Mesendoderm (in vitro differentiated cells): ENCODE measurements around the gene ETV2.

Source experiments
- DNase-seq: peaks from one replicate; pipeline ENCODE4 v3.0.0; 2013
- H2AK5ac ChIP-seq: 2 replicates; pipeline ENCODE4 v1.6.1; 2013; ENCODE audit warnings: low read length, inconsistent platforms
- H2BK120ac ChIP-seq: 2 replicates; pipeline ENCODE4 v1.6.1; 2013; ENCODE audit warnings: low read depth, mild to moderate bottlenecking, low read length, moderate library complexity, mixed read lengths
- H2BK15ac ChIP-seq: replicated peaks from 2 replicates; pipeline ENCODE4 v1.6.1; 2013; ENCODE audit warnings: low read depth, mild to moderate bottlenecking, moderate library complexity
- H2BK5ac ChIP-seq: 2 replicates; pipeline ENCODE4 v1.6.1; 2013; ENCODE audit warnings: low read length, inconsistent platforms
- H3K18ac ChIP-seq: 2 replicates; pipeline ENCODE4 v1.6.1; 2013; ENCODE audit warnings: mild to moderate bottlenecking, low read length, mixed read lengths
- H3K23ac ChIP-seq: one replicate; pipeline ENCODE4 v1.6.1; 2013; ENCODE audit warnings: low read length
- H3K27ac ChIP-seq: 2 replicates; pipeline ENCODE4 v1.5.1; 2013; ENCODE audit warnings: low read depth, mild to moderate bottlenecking, inconsistent platforms, low read length, moderate library complexity
- H3K27me3 ChIP-seq: 2 replicates; pipeline ENCODE4 v1.6.1; 2013; ENCODE audit warnings: low read length, control low read depth, mild to moderate bottlenecking, inconsistent platforms; ENCODE audit not compliant: insufficient read depth, poor library complexity
- H3K36me3 ChIP-seq: 2 replicates; pipeline ENCODE4 v1.6.1; 2013; ENCODE audit warnings: low read length, inconsistent platforms; ENCODE audit not compliant: control insufficient read depth, insufficient read depth
- H3K4ac ChIP-seq: one replicate; pipeline ENCODE4 v1.6.1; 2013; ENCODE audit warnings: low read depth, mild to moderate bottlenecking, low read length, moderate library complexity
- H3K4me1 ChIP-seq: 2 replicates; pipeline ENCODE4 v1.6.1; 2013; ENCODE audit warnings: low read depth, low read length, inconsistent platforms; ENCODE audit not compliant: control insufficient read depth
- H3K4me2 ChIP-seq: 2 replicates; pipeline ENCODE4 v1.6.1; 2013; ENCODE audit warnings: low read length
- H3K4me3 ChIP-seq: 2 replicates; pipeline ENCODE4 v1.5.1; 2013; ENCODE audit warnings: mild to moderate bottlenecking, low read length
- H3K56ac ChIP-seq: one replicate; pipeline ENCODE4 v1.6.1; 2013; ENCODE audit warnings: low read length
- H3K79me1 ChIP-seq: 2 replicates; pipeline ENCODE4 v1.6.1; 2013; ENCODE audit warnings: low read length, inconsistent platforms
- H3K79me2 ChIP-seq: 2 replicates; pipeline ENCODE4 v1.6.1; 2013; ENCODE audit warnings: mild to moderate bottlenecking, low read length; ENCODE audit not compliant: control insufficient read depth, insufficient read depth
- H3K9ac ChIP-seq: 2 replicates; pipeline ENCODE4 v1.6.1; 2013; ENCODE audit warnings: low read length, inconsistent platforms
- H4K5ac ChIP-seq: one replicate; pipeline ENCODE4 v1.6.1; 2013; ENCODE audit warnings: low read length
- H4K8ac ChIP-seq: one replicate; pipeline ENCODE4 v1.6.1; 2013; ENCODE audit warnings: low read depth, mild to moderate bottlenecking, control low read depth, low read length, moderate library complexity
- WGBS: extraction: QIAGEN DNeasy Blood & Tissue Kit; methylation state at CpG from one replicate; pipeline ENCODE4 v1.1.7; 2013; ENCODE audit warnings: low lambda C conversion rate, missing lambda C conversion rate; ENCODE audit not compliant: insufficient coverage; ENCODE audit errors: extremely low coverage; 5-methylcytosine and 5-hydroxymethylcytosine counted together

Gene ETV2

DNA sequence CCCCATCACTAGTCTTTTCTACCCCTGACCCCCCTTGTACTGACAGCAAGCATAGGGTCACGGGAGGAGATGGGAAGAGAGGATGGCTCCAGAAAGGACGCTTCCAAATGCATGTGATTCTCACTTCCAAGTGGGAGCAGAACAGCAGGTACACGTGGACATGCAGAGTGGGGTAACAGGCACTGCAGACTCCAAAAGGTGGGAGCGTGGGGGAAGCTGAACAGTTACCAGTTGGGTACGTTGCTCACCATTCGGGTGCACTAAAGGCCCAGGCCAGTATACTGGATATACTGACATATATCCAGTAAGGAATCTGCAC lies 2.3 kb upstream of the ETV2 start:
- no CpG with 5 or more reads among the region's 6 CpGs for WGBS
- no peak overlapping the region for H2BK15ac ChIP-seq
- H3K36me3 ChIP-seq = peaks cover 6% of the 10 kb centered on the region
- H3K27ac ChIP-seq = no peak overlapping the region
- H2AK5ac ChIP-seq = no peak overlapping the region
- no peak overlapping the region for H4K8ac ChIP-seq
- H3K9ac ChIP-seq = no peak overlapping the region
- H3K4ac ChIP-seq = no peak overlapping the region
- peak overlapping the region; percentile 49 for H3K56ac ChIP-seq
- no peak overlapping the region for H3K23ac ChIP-seq
- no peak overlapping the region for H2BK5ac ChIP-seq
- DNase-seq = no peak
- H3K79me1 ChIP-seq = no peaks in the 10 kb centered on the region
- H3K4me1 ChIP-seq = peaks cover 12% of the 10 kb centered on the region
- no peaks in the 10 kb centered on the region for H3K27me3 ChIP-seq
- H3K18ac ChIP-seq = no peak overlapping the region
- no peak overlapping the region for H3K4me3 ChIP-seq
- H3K4me2 ChIP-seq = no peak overlapping the region
- H3K79me2 ChIP-seq = no peaks in the 10 kb centered on the region
- H2BK120ac ChIP-seq = no peak overlapping the region
- H4K5ac ChIP-seq = no peak overlapping the region

DNA sequence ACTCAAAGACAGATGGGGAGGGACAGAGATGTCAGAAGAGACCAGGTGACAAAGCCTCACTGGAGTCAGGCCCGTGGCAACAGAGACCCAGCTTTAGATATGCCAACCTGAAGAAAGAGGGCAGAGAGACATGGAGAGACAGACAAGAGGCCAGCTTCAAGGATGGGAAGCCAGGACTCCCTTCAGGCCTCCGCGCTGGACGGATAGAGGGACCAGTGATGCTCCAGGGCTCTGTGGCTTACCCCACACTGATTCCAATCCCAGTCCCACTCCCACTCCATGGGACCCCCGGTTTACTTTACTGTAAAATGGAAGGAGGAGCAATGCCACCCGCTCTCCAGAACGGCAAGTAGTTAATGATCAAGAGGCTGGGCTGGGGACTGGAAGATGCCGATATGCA lies 1.7 kb upstream of the ETV2 start:
- Histone ChIP-seq H3K36me3 (peaks cover 5% of the 10 kb centered on the region), H4K5ac (no peak overlapping the region), H3K27me3 (no peaks in the 10 kb centered on the region), H2BK15ac (no peak overlapping the region), H3K79me2 (no peaks in the 10 kb centered on the region), H3K4me2 (no peak overlapping the region), H3K9ac (no peak overlapping the region), H3K4me3 (no peak overlapping the region), H2AK5ac (peak overlapping the region; percentile 82), H3K18ac (no peak overlapping the region), H3K27ac (no peak overlapping the region), H2BK5ac (no peak overlapping the region), H4K8ac (no peak overlapping the region), H3K4me1 (peaks cover 12% of the 10 kb centered on the region), H3K79me1 (no peaks in the 10 kb centered on the region), H2BK120ac (no peak overlapping the region), H3K23ac (no peak overlapping the region), H3K4ac (no peak overlapping the region), H3K56ac (peak overlapping the region; percentile 15)
- no peak for DNase-seq
- WGBS = no CpG with 5 or more reads among the region's 8 CpGs

DNA sequence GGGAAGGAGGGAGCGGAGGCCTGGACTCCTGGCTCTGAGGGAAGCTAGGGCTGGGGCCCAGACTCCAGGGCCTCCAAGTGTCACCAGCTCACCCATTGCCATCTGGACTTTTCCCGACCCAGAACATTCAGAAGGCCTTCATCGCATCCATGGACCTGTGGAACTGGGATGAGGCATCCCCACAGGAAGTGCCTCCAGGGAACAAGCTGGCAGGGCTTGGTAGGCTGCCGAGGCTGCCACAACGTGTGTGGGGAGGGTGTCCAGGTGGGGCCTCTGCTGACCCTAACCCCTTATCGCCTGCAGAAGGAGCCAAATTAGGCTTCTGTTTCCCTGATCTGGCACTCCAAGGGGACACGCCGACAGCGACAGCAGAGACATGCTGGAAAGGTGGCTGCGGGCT lies 767 bp downstream of the ETV2 start:
- H3K4me1 ChIP-seq = peaks cover 15% of the 10 kb centered on the region
- no peak overlapping the region for H3K4me2 ChIP-seq
- no peak overlapping the region for H3K27ac ChIP-seq
- no peak overlapping the region for H3K4me3 ChIP-seq
- peak overlapping the region; percentile 51 for H2BK5ac ChIP-seq
- no peak overlapping the region for H2BK120ac ChIP-seq
- no peaks in the 10 kb centered on the region for H3K27me3 ChIP-seq
- H3K36me3 ChIP-seq = no peaks in the 10 kb centered on the region
- peak overlapping the region; percentile 84 for H3K9ac ChIP-seq
- H3K56ac ChIP-seq = peak overlapping the region; percentile 84
- peak overlapping the region; percentile 12 for H3K18ac ChIP-seq
- H4K8ac ChIP-seq = no peak overlapping the region
- peak overlapping the region; percentile 67 for H3K23ac ChIP-seq
- no peak overlapping the region for H2BK15ac ChIP-seq
- peak overlapping the region; percentile 40 for H3K4ac ChIP-seq
- no CpG with 5 or more reads among the region's 10 CpGs for WGBS
- no peaks in the 10 kb centered on the region for H3K79me2 ChIP-seq
- no peak overlapping the region for H4K5ac ChIP-seq
- peak overlapping the region; percentile 81 for H2AK5ac ChIP-seq
- DNase-seq = peak; percentile 33
- no peaks in the 10 kb centered on the region for H3K79me1 ChIP-seq

DNA sequence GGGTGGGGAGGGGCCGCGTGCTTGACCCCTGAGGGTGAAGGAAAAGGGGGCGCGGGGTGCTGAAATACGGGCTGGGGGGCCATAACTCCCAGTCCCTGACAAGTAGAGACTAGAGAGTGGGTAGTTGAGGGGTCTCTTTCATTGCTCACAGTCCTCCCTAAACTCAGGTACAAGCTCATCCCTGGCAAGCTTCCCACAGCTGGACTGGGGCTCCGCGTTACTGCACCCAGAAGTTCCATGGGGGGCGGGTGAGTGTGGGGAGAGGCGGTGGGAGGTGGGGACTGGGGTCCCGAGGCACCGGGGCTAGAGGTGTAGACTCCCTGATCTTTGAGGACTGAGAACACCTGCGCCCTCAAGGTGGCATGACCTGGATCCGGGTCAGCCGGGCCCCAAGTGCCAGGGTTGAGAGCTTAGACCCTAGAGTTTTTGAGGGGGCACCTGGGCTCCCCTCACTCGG lies 1.3 kb downstream of the ETV2 start:
- Histone ChIP-seq H3K27ac (peak overlapping the region; percentile 90), H3K4me2 (peak overlapping the region; percentile 60), H2BK15ac (no peak overlapping the region), H2BK120ac (no peak overlapping the region), H4K5ac (no peak overlapping the region), H3K4me3 (no peak overlapping the region), H3K9ac (peak overlapping the region; percentile 84), H3K18ac (peak overlapping the region; percentile 29), H3K4me1 (peaks cover 15% of the 10 kb centered on the region), H3K4ac (peak overlapping the region; percentile 39), H4K8ac (no peak overlapping the region), H3K36me3 (no peaks in the 10 kb centered on the region), H3K27me3 (no peaks in the 10 kb centered on the region), H3K23ac (no peak overlapping the region), H2BK5ac (no peak overlapping the region), H3K56ac (peak overlapping the region; percentile 92), H2AK5ac (no peak overlapping the region), H3K79me2 (no peaks in the 10 kb centered on the region), H3K79me1 (no peaks in the 10 kb centered on the region)
- whole genome bisulfite sequencing = no CpG with 5 or more reads among the region's 15 CpGs
- DNase-seq = no peak

DNA sequence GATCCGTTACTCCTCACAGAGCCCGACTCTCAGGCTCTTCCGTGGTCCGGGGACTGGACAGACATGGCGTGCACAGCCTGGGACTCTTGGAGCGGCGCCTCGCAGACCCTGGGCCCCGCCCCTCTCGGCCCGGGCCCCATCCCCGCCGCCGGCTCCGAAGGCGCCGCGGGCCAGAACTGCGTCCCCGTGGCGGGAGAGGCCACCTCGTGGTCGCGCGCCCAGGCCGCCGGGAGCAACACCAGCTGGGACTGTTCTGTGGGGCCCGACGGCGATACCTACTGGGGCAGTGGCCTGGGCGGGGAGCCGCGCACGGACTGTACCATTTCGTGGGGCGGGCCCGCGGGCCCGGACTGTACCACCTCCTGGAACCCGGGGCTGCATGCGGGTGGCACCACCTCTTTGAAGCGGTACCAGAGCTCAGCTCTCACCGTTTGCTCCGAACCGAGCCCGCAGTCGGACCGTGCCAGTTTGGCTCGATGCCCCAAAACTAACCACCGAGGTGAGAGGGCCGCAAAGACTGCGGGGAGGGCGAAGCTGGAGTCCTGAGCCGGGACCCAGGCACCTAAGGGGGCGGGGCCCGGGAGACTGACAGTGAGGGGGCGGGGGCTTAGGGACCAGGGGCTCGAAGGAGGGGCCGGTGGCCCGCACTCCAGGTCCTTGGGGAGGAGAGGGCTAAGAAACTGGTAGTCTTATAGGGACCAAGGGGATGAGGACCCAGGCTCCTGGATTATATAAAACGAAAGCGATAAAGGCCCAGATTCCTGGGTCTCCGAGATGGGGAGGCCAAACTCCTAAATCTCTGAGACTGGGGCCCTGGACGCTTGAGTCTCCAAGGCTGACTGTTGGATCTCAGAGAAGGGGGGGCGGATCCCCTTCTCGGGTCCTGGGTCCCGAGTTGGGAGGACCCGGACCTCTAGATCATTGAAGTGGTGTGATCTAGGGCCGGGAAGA lies 2.0 kb downstream of the ETV2 start:
- no peaks in the 10 kb centered on the region for H3K36me3 ChIP-seq
- H2BK120ac ChIP-seq = no peak overlapping the region
- H4K5ac ChIP-seq = no peak overlapping the region
- H3K79me1 ChIP-seq = peaks cover 2% of the 10 kb centered on the region
- peak overlapping the region; percentile 43 for H3K4ac ChIP-seq
- H2AK5ac ChIP-seq = no peak overlapping the region
- peak overlapping the region; percentile 11 for H2BK5ac ChIP-seq
- no peak overlapping the region for H2BK15ac ChIP-seq
- WGBS = no CpG with 5 or more reads among the region's 69 CpGs
- H3K56ac ChIP-seq = peak overlapping the region; percentile 92
- H3K4me3 ChIP-seq = peak overlapping the region; percentile 36
- DNase-seq = peak; percentile 95
- H3K4me2 ChIP-seq = peak overlapping the region; percentile 80
- peaks cover 15% of the 10 kb centered on the region for H3K4me1 ChIP-seq
- H3K9ac ChIP-seq = peak overlapping the region; percentile 84
- H3K27me3 ChIP-seq = no peaks in the 10 kb centered on the region
- H3K23ac ChIP-seq = no peak overlapping the region
- H4K8ac ChIP-seq = no peak overlapping the region
- H3K18ac ChIP-seq = peak overlapping the region; percentile 53
- peaks cover 2% of the 10 kb centered on the region for H3K79me2 ChIP-seq
- peak overlapping the region; percentile 90 for H3K27ac ChIP-seq
